ENCODE results near the gene PPM1B. TPM values are rescaled to one million over a fixed set of nuclear protein-coding genes. Genes with fewer than 3 reads are reported as not detected.

The PPM1B gene
- total and polyA plus RNA-seq, 2 of the 4 experiments (the other 2 are of a cell fraction) = 13.4 to 14.7 TPM

DNA sequence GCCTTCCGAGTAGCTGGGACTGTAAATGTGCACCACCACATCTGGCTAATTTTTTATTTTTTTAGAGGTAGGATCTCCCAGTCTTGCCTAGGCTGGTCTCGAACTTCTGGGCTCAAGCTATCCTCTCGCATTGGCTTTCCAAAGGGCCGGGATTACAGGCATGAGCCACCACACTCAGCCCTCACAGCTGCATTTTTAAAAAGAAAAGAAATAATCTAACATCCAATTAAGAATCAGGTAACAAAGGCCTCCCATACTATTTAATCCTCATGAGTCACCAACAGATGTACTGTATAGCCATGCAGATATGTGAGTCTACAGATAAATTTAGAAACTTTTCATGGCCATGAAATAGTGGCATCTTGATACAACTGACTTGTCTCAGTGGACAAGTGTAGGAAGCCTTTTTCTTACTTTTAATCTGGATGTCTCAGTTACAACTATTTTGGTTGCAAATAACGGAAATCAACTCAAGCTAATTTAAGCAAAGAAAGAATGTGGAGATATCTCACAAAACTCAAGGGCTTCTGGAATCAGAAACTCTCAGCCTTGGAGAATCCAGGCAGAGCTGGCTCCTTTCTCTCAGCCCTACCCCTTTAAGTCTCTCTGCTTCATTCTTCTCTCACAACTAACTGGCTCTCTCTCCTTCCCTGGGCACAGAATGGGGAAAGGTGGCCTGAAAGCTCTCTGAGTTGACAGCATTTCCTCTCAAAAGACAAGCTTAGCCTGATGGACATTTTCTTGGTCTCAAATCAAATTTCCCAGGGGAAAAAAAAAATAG, 12.8 kb upstream of the PPM1B start (continued):
- TF ChIP-seq FOS (IDR thresholded peaks at IDR 0.05; ENCODE audit: low read depth, low read length) = no peak

DNA sequence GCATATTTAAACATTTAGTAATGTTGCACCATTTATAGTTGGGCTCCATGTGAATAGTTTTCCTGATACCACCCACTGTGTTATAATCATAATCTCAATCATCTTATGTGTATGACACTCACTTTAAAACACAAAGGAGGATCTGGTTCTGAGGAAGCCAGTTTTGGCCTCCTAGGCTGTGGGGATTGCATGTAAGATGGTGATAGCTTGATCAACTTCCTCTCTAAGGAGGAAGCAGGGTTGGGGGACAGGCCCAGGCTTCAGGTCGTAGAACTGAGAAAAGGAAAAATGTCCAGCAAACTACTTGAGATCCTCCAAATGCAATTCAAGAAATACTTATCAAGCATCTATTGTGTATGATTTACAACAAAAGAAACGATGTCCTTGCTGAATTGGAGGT, 4.9 kb upstream of the PPM1B start:
- Histone ChIP-seq H3K79me1 (ENCODE audit: low read depth in 1 of 2, low read length in 2 of 2) (no peaks in the 10 kb centered on the region), H2BK5ac (ENCODE audit: low read depth, low read length, poor library complexity, severe bottlenecking) (no peak overlapping the region), H3K4me3 (ENCODE audit: insufficient read depth, low read depth, low read length) (no peak overlapping the region), H4K20me1 (ENCODE audit: insufficient read depth, low read length) (no peaks in the 10 kb centered on the region; the same call in 1 of the 2 replicates), H4K91ac (ENCODE audit: insufficient read depth, low read depth, low read length) (no peak overlapping the region), H3K14ac (replicated peaks; ENCODE audit: low read depth, low read length) (no peak overlapping the region), H3K4me2 (ENCODE audit: low read depth, low read length) (no peak overlapping the region), H3K9me3 (ENCODE audit: control insufficient read depth, insufficient read depth, low read length) (no peaks in the 10 kb centered on the region), H3K23ac (ENCODE audit: low read depth, low read length) (no peak overlapping the region), H3K56ac (ENCODE audit: extremely low read depth, insufficient read depth, low read length) (no peak overlapping the region), H4K5ac (ENCODE audit: low read depth, low read length) (no peak overlapping the region), H3K27ac (ENCODE audit: insufficient read depth, low read length) (no peak overlapping the region), H2AK9ac (replicated peaks; ENCODE audit: low read depth, low read length, poor library complexity) (no peak overlapping the region), H2BK20ac (ENCODE audit: low read depth, low read length) (no peak overlapping the region), H3K9ac (ENCODE audit: low read depth, low read length) (no peak overlapping the region), H2AFZ (replicated peaks; ENCODE audit: low read length, poor library complexity) (no peak overlapping the region), H3K4me1 (ENCODE audit: control insufficient read depth, insufficient read depth, low read length) (no peaks in the 10 kb centered on the region), H3K27me3 (ENCODE audit: control insufficient read depth, insufficient read depth, low read length) (no peaks in the 10 kb centered on the region), H3K18ac (ENCODE audit: low read depth, low read length) (no peak overlapping the region), H2AK5ac (ENCODE audit: low read depth, low read length) (no peak overlapping the region), H3K4ac (ENCODE audit: low read depth, low read length) (no peak overlapping the region), H3K36me3 (ENCODE audit: control insufficient read depth, insufficient read depth, low read length) (no peaks in the 10 kb centered on the region), H2BK15ac (ENCODE audit: low read depth, low read length) (no peak overlapping the region), H2BK120ac (ENCODE audit: low read depth, low read length) (no peak overlapping the region), H4K8ac (ENCODE audit: low read depth in 2 of 2, low read length in 2 of 2) (no peak overlapping the region), H3K9me1 (ENCODE audit: insufficient read depth, low read length) (no peaks in the 10 kb centered on the region)
- in situ Hi-C loops (cut with MboI; ENCODE audit: low sequenced_read_pairs) (no loop called here), dilution Hi-C loops (cut with HindIII; ENCODE audit: low sequenced_read_pairs, unreplicated experiment) (no loop called here), intact Hi-C loops (cut with micrococcal nuclease) (no loop called here)
- no peak for ATAC-seq (ENCODE audit: low read depth)
- CTCF ChIA-PET = no interaction called here
- WGBS, 2 experiments (ENCODE audit: extremely low coverage in 2 of 2, insufficient read length in 1 of 2) = no CpG with 5 or more reads among the region's 2 CpGs
- DNase-seq = no peak
- no TSS peak for BruUV-seq (replicated peaks)
- POLR2A ChIA-PET (ENCODE audit: unreplicated experiment) = no interaction called here
- TF ChIP-seq MAZ (IDR thresholded peaks at IDR 0.05; ENCODE audit: borderline replicate concordance, low read depth, low read length) (no peak), CEBPB (IDR thresholded peaks at IDR 0.05; ENCODE audit: low read depth, low read length) (no peak), CHD1 (IDR thresholded peaks at IDR 0.05; ENCODE audit: low read depth, low read length) (no peak), POLR2A (IDR thresholded peaks at IDR 0.05; ENCODE audit: low read depth, low read length) (no peak), MAFK (IDR thresholded peaks at IDR 0.05; ENCODE audit: low read depth, low read length) (no peak), FOS (IDR thresholded peaks at IDR 0.05; ENCODE audit: low read depth, low read length) (no peak), RFX5 (IDR thresholded peaks at IDR 0.05; ENCODE audit: low read depth, low read length) (no peak)
- TF ChIP-seq, protein P1, sequence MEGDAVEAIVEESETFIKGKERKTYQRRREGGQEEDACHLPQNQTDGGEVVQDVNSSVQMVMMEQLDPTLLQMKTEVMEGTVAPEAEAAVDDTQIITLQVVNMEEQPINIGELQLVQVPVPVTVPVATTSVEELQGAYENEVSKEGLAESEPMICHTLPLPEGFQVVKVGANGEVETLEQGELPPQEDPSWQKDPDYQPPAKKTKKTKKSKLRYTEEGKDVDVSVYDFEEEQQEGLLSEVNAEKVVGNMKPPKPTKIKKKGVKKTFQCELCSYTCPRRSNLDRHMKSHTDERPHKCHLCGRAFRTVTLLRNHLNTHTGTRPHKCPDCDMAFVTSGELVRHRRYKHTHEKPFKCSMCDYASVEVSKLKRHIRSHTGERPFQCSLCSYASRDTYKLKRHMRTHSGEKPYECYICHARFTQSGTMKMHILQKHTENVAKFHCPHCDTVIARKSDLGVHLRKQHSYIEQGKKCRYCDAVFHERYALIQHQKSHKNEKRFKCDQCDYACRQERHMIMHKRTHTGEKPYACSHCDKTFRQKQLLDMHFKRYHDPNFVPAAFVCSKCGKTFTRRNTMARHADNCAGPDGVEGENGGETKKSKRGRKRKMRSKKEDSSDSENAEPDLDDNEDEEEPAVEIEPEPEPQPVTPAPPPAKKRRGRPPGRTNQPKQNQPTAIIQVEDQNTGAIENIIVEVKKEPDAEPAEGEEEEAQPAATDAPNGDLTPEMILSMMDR (conservative IDR thresholded peaks at IDR 0.05; ENCODE audit: low read depth, low read length) = no peak

Data from IMR-90 (cell line).